ENCODE results near the gene MME.
"Not testable (repeated sequence)": the region's sequence is repeated elsewhere in the genome, so short reads cannot be mapped to it uniquely, and the experiment has no call there.

The MME gene

DNA sequence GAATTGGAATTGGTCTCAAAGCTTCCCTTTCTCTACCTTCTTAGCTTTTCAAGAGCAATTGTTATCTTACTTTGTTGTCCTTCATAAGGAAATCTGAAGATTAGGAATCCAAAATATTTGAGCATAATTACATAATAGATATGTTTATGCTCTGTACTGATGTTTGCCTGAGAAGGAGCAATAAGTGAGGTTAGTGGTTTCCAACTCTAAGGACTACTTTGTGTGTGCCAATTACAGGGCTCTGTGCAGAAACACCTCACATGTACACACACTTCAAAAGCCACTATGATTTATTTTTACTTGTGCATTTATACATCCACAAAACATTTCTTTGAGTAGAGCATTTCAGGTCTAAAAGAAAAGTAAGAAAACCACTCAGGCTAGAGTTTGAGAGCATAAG is 49.9 kb downstream of the MME start:
- H4K20me1 ChIP-seq (ENCODE audit: insufficient read depth, low read length), result no peaks in the 10 kb centered on the region
- H3K9me3 ChIP-seq (ENCODE audit: insufficient read depth, low read length), result no peaks in the 10 kb centered on the region
- peak overlapping the region; percentile 63; the same call in 1 of the 2 replicates for H3K4me2 ChIP-seq (ENCODE audit: low read length)
- H3K27ac ChIP-seq (ENCODE audit: low read length), result no peak overlapping the region
- no peaks in the 10 kb centered on the region for H3K27me3 ChIP-seq (ENCODE audit: low read depth, low read length)
- no peak overlapping the region for H3K9ac ChIP-seq (ENCODE audit: low read length)
- H3K4me3 ChIP-seq (ENCODE audit: low read length), result no peak overlapping the region
- no peak for TF ChIP-seq EZH2phosphoT487 (IDR thresholded peaks at IDR 0.05; ENCODE audit: low read depth)
- TF ChIP-seq, protein P1, sequence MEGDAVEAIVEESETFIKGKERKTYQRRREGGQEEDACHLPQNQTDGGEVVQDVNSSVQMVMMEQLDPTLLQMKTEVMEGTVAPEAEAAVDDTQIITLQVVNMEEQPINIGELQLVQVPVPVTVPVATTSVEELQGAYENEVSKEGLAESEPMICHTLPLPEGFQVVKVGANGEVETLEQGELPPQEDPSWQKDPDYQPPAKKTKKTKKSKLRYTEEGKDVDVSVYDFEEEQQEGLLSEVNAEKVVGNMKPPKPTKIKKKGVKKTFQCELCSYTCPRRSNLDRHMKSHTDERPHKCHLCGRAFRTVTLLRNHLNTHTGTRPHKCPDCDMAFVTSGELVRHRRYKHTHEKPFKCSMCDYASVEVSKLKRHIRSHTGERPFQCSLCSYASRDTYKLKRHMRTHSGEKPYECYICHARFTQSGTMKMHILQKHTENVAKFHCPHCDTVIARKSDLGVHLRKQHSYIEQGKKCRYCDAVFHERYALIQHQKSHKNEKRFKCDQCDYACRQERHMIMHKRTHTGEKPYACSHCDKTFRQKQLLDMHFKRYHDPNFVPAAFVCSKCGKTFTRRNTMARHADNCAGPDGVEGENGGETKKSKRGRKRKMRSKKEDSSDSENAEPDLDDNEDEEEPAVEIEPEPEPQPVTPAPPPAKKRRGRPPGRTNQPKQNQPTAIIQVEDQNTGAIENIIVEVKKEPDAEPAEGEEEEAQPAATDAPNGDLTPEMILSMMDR (IDR thresholded peaks at IDR 0.05; ENCODE audit: low read depth, low read length), result no peak
- no peak overlapping the region for H2AFZ ChIP-seq (ENCODE audit: low read depth, low read length)
- H3K36me3 ChIP-seq (replicated peaks; ENCODE audit: low read depth, low read length), result no peaks in the 10 kb centered on the region
- H3K4me1 ChIP-seq (ENCODE audit: low read length), result peaks cover 31% of the 10 kb centered on the region
- no peaks in the 10 kb centered on the region for H3K79me2 ChIP-seq (ENCODE audit: low read length)

DNA sequence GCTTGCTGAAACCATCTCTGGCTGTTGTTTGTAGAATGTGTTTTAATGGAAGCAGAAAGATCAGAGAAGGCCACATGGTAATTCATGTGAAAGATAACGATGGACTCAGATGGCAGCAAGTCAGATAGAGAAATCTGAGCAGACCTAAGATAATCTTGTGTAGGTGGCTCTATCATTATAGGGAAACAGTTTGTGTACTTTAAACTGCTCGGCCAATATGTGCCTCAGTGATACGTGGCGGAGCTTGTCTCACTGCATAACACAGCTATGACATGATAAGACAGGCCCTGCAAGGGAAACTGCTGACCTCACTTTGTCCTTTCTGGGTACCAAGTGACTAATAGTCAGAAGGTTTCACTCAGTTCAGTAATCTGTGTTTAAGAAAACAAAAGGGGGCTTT is 51.0 kb downstream of the MME start:
- peak overlapping the region; percentile 74 for H2AFZ ChIP-seq (ENCODE audit: low read depth, low read length)

DNA sequence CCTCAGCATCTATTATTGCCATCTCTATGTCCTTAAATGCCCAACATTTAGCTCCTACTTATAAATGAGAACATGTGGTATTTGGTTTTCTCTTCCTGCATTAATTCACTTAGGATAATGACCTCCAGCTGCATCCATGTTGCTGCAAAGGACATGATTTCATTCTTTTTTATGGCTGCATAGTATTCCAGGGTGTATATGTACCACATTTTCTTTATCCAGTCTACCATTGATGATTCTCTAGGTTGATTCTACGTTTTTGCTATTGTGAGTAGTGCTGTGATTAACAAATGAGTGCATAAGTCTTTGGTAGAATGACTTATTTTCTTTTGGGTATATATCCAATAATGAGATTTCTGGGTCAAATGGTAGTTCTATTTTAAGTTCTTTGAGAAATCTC is 54.2 kb downstream of the MME start:
- not testable (repeated sequence) for H3K27me3 ChIP-seq (ENCODE audit: low read depth, low read length); H3K4me2 ChIP-seq (ENCODE audit: low read length); H3K9me3 ChIP-seq (ENCODE audit: insufficient read depth, low read length); H3K79me2 ChIP-seq (ENCODE audit: low read length); H2AFZ ChIP-seq (ENCODE audit: low read depth, low read length); H3K9ac ChIP-seq (ENCODE audit: low read length); H3K4me3 ChIP-seq (ENCODE audit: low read length); H4K20me1 ChIP-seq (ENCODE audit: insufficient read depth, low read length); H3K27ac ChIP-seq (ENCODE audit: low read length); H3K36me3 ChIP-seq (replicated peaks; ENCODE audit: low read depth, low read length)
- peaks cover 31% of the 10 kb centered on the region for H3K4me1 ChIP-seq (ENCODE audit: low read length)

More for the DNA sequence above, 51.0 kb downstream of the MME start:
- no peak for TF ChIP-seq EZH2phosphoT487 (IDR thresholded peaks at IDR 0.05; ENCODE audit: low read depth)
- TF ChIP-seq, protein P1 (IDR thresholded peaks at IDR 0.05; ENCODE audit: low read depth, low read length), result no peak
- Histone ChIP-seq H3K4me2 (ENCODE audit: low read length) (peak overlapping the region; percentile 63), H3K27ac (ENCODE audit: low read length) (peak overlapping the region; percentile 63), H3K9me3 (ENCODE audit: insufficient read depth, low read length) (no peaks in the 10 kb centered on the region), H3K9ac (ENCODE audit: low read length) (peak overlapping the region; percentile 27; the same call in 1 of the 2 replicates), H3K79me2 (ENCODE audit: low read length) (no peaks in the 10 kb centered on the region), H3K4me3 (ENCODE audit: low read length) (peak overlapping the region; percentile 34), H3K27me3 (ENCODE audit: low read depth, low read length) (no peaks in the 10 kb centered on the region), H3K36me3 (replicated peaks; ENCODE audit: low read depth, low read length) (no peaks in the 10 kb centered on the region), H3K4me1 (ENCODE audit: low read length) (peaks cover 31% of the 10 kb centered on the region), H4K20me1 (ENCODE audit: insufficient read depth, low read length) (no peaks in the 10 kb centered on the region)

DNA sequence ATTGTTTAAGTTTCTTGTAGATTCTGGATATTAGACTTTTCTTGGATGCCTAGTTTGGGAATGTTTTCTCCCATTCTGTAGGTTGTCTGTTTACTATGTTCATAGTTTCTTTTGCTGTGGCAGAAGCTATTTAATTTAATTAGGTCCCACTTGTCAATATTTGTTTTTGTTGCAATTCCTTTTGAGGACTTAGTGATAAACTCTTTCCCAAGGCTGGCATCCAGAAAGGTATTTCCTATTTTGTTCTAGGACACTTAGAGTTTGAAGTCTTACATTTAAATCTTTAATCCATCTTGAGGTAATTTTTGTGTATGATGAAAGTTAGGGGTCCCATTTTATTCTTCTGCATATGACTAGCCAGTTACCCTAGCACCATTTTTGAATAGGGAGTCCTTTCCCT is 54.9 kb downstream of the MME start:
- H3K27ac ChIP-seq (ENCODE audit: low read length), result no peak overlapping the region
- no peaks in the 10 kb centered on the region for H3K27me3 ChIP-seq (ENCODE audit: low read depth, low read length)
- H3K9ac ChIP-seq (ENCODE audit: low read length), result no peak overlapping the region
- no peaks in the 10 kb centered on the region for H3K9me3 ChIP-seq (ENCODE audit: insufficient read depth, low read length)
- H3K36me3 ChIP-seq (replicated peaks; ENCODE audit: low read depth, low read length), result no peaks in the 10 kb centered on the region
- no peak overlapping the region for H3K4me2 ChIP-seq (ENCODE audit: low read length)
- H2AFZ ChIP-seq (ENCODE audit: low read depth, low read length), result no peak overlapping the region
- no peak for TF ChIP-seq EZH2phosphoT487 (IDR thresholded peaks at IDR 0.05; ENCODE audit: low read depth)
- TF ChIP-seq, protein P1 (IDR thresholded peaks at IDR 0.05; ENCODE audit: low read depth, low read length), result no peak
- no peaks in the 10 kb centered on the region for H3K79me2 ChIP-seq (ENCODE audit: low read length)
- peaks cover 26% of the 10 kb centered on the region for H3K4me1 ChIP-seq (ENCODE audit: low read length)
- no peaks in the 10 kb centered on the region for H4K20me1 ChIP-seq (ENCODE audit: insufficient read depth, low read length)
- no peak overlapping the region for H3K4me3 ChIP-seq (ENCODE audit: low read length)

DNA sequence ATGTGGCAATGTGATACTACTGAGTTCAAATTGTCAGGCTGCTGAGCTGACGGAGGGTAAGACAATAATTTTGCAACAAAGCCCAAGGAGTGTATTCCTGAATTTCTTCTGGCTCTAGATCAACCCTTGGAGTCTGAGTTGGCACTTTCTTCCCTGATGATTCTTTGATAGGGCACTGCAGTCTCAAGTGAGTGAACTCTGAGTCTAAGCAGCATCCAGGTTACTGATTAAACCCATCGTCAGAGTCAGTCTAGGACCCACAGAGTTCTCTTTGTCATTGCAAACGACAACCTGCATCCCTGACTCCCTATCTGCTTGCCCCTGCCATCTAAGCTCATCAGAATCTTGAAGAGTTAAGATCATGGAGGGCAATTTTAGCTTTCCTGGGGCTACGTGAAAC is 58.6 kb downstream of the MME start:
- H3K27me3 ChIP-seq (ENCODE audit: low read depth, low read length), result no peaks in the 10 kb centered on the region
- H3K9ac ChIP-seq (ENCODE audit: low read length), result no peak overlapping the region
- no peaks in the 10 kb centered on the region for H3K79me2 ChIP-seq (ENCODE audit: low read length)
- no peaks in the 10 kb centered on the region for H3K36me3 ChIP-seq (replicated peaks; ENCODE audit: low read depth, low read length)
- no peaks in the 10 kb centered on the region; the same call in 1 of the 2 replicates for H3K4me1 ChIP-seq (ENCODE audit: low read length)
- H3K9me3 ChIP-seq (ENCODE audit: insufficient read depth, low read length), result no peaks in the 10 kb centered on the region
- no peak overlapping the region for H2AFZ ChIP-seq (ENCODE audit: low read depth, low read length)
- TF ChIP-seq, protein P1 (IDR thresholded peaks at IDR 0.05; ENCODE audit: low read depth, low read length), result no peak
- no peak for TF ChIP-seq EZH2phosphoT487 (IDR thresholded peaks at IDR 0.05; ENCODE audit: low read depth)
- no peak overlapping the region for H3K27ac ChIP-seq (ENCODE audit: low read length)
- no peak overlapping the region for H3K4me2 ChIP-seq (ENCODE audit: low read length)
- H4K20me1 ChIP-seq (ENCODE audit: insufficient read depth, low read length), result no peaks in the 10 kb centered on the region
- no peak overlapping the region for H3K4me3 ChIP-seq (ENCODE audit: low read length)
